Osteocyte (in vitro differentiated cells): ENCODE data around the gene PRRC2A. TPM values are rescaled to one million over a fixed set of nuclear protein-coding genes. Genes with fewer than 3 reads are reported as not detected.

Experiments
- DNase-seq: peaks from one replicate; pipeline ENCODE4 v3.0.0; 2021; ENCODE audit warnings: mixed read lengths; ENCODE audit not compliant: unreplicated experiment; ENCODE audit errors: extremely low spot score
- H3K27ac Mint-ChIP-seq: one replicate; pipeline ENCODE4 v1.8.0; 2021; ENCODE audit warnings: mild to moderate bottlenecking, mixed read lengths; ENCODE audit not compliant: unreplicated experiment
- H3K27me3 Mint-ChIP-seq: one replicate; pipeline ENCODE4 v1.8.0; 2021; ENCODE audit warnings: mixed read lengths; ENCODE audit not compliant: unreplicated experiment
- H3K36me3 Mint-ChIP-seq: one replicate; pipeline ENCODE4 v1.8.0; 2021; ENCODE audit warnings: mixed read lengths; ENCODE audit not compliant: unreplicated experiment
- H3K4me1 Mint-ChIP-seq: one replicate; pipeline ENCODE4 v1.8.0; 2021; ENCODE audit warnings: mixed read lengths; ENCODE audit not compliant: unreplicated experiment
- H3K4me3 Mint-ChIP-seq: one replicate; pipeline ENCODE4 v1.8.0; 2021; ENCODE audit warnings: mild to moderate bottlenecking, moderate library complexity, mixed read lengths; ENCODE audit not compliant: unreplicated experiment
- H3K9me3 Mint-ChIP-seq: one replicate; pipeline ENCODE4 v1.8.0; 2021; ENCODE audit warnings: mixed read lengths; ENCODE audit not compliant: unreplicated experiment
- total RNA-seq: library from RNA; stranded (reverse); gene quantifications from 2 replicates; pipeline ENCODE4 v1.2.1, GENCODE V29; 2021
- TF ChIP-seq, protein P1 (sequence below): fragments of 200-600 bp; sonication (generic); IDR thresholded peaks from 2 replicates; pipeline ENCODE4 v1.5.0; 2021; ENCODE audit warnings: antibody characterized with exemption, mild to moderate bottlenecking, moderate library complexity

The PRRC2A gene
- total RNA-seq, 1 donor from 2014 or later: 205 TPM

DNA sequence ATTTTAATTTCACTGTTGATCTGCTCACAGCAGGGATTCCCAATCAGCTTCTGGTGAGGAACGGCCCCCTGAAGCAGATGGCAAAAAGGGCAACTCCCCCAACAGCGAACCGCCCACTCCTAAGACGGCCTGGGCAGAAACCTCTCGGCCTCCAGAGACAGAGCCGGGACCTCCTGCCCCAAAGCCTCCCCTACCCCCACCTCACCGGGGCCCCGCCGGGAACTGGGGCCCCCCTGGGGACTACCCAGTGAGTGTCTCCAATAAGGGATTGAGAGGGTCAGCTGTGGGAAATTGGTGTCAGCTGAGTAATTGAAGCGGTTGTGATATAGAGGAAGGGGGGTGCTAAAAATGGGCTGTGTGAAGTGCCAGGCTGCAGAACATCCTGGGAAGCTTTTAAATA is 6.4 kb downstream of the PRRC2A start:
- TF ChIP-seq, protein P1, sequence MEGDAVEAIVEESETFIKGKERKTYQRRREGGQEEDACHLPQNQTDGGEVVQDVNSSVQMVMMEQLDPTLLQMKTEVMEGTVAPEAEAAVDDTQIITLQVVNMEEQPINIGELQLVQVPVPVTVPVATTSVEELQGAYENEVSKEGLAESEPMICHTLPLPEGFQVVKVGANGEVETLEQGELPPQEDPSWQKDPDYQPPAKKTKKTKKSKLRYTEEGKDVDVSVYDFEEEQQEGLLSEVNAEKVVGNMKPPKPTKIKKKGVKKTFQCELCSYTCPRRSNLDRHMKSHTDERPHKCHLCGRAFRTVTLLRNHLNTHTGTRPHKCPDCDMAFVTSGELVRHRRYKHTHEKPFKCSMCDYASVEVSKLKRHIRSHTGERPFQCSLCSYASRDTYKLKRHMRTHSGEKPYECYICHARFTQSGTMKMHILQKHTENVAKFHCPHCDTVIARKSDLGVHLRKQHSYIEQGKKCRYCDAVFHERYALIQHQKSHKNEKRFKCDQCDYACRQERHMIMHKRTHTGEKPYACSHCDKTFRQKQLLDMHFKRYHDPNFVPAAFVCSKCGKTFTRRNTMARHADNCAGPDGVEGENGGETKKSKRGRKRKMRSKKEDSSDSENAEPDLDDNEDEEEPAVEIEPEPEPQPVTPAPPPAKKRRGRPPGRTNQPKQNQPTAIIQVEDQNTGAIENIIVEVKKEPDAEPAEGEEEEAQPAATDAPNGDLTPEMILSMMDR: no peak
- H3K27ac Mint-ChIP-seq: no peak overlapping the region
- no peaks in the 10 kb centered on the region for H3K27me3 Mint-ChIP-seq
- peaks cover 10% of the 10 kb centered on the region for H3K4me1 Mint-ChIP-seq
- H3K4me3 Mint-ChIP-seq: no peak overlapping the region
- DNase-seq: no peak
- H3K9me3 Mint-ChIP-seq: no peaks in the 10 kb centered on the region
- peaks cover 63% of the 10 kb centered on the region for H3K36me3 Mint-ChIP-seq

DNA sequence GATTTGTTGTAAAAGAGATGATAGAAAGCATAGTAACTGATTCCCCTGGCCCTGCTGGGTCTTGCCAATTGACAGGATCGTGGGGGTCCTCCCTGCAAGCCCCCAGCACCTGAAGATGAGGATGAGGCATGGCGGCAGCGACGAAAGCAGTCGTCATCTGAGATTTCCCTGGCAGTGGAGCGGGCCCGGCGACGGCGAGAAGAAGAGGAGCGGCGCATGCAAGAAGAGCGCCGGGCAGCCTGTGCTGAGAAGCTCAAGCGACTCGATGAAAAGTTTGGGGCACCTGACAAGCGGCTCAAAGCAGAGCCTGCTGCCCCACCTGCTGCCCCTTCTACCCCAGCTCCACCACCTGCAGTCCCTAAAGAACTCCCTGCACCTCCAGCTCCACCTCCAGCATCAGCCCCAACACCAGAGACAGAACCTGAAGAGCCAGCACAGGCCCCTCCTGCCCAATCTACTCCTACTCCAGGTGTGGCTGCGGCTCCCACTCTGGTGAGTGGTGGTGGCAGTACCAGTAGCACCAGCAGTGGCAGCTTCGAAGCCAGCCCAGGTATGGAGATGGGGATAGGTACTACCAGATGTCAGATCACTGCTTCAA is 7.3 kb downstream of the PRRC2A start:
- H3K36me3 Mint-ChIP-seq: peaks cover 62% of the 10 kb centered on the region
- no peaks in the 10 kb centered on the region for H3K9me3 Mint-ChIP-seq
- DNase-seq: no peak
- H3K27ac Mint-ChIP-seq: no peak overlapping the region
- TF ChIP-seq, protein P1: no peak
- no peak overlapping the region for H3K4me3 Mint-ChIP-seq
- no peaks in the 10 kb centered on the region for H3K27me3 Mint-ChIP-seq
- H3K4me1 Mint-ChIP-seq: peaks cover 2% of the 10 kb centered on the region

DNA sequence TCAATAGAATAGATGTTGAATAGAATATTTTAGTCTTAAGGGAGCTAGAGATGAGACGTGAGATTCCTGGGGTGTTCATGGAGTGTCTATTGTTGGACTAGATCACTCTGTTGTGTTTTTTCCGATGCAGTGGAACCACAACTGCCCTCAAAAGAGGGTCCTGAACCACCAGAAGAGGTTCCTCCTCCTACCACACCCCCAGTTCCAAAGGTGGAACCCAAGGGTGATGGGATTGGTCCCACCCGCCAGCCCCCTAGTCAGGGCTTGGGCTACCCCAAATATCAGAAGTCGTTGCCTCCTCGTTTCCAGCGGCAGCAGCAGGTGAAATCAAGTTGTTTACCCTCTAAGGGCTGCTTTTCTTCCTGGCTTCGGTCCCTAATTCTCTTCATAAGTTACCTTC is 8.5 kb downstream of the PRRC2A start:
- H3K4me3 Mint-ChIP-seq: no peak overlapping the region
- peaks cover 59% of the 10 kb centered on the region for H3K36me3 Mint-ChIP-seq
- no peaks in the 10 kb centered on the region for H3K9me3 Mint-ChIP-seq
- TF ChIP-seq, protein P1: no peak
- DNase-seq: no peak
- H3K4me1 Mint-ChIP-seq: peaks cover 1% of the 10 kb centered on the region
- H3K27ac Mint-ChIP-seq: no peak overlapping the region
- no peaks in the 10 kb centered on the region for H3K27me3 Mint-ChIP-seq

DNA sequence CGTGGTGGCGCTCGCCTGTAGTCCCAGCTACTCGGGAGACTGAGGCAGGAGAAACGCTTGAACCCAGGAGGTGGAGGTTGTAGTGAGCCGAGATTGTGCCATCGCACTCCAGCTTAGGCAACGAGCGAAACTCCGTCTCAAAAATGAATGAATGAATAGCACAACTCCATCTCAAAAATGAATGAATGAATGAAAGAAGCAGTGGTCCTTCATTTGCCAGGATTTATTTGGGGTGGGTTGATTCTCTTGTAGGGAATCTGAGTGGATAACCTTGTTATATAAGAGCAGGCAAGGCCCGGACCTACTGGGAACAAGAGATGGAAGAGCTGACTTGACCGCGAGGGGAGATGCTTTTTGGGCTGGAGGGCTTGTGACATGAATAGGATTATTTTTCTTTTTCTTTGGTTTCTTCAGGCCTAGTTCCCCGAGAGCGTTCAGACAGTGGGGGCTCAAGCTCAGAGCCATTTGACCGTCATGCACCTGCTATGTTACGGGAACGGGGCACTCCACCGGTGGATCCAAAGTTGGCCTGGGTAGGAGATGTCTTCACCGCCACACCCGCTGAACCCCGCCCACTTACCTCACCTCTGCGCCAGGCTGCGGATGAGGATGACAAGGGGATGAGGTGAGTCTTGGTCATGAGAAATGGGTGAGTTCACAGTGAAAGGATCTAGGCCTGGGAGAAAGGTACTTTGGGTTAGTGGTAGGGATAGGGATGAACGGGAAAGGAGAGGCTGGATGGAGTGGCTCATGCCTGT is 9.8 kb downstream of the PRRC2A start:
- H3K4me1 Mint-ChIP-seq: peaks cover 2% of the 10 kb centered on the region
- H3K36me3 Mint-ChIP-seq: peaks cover 56% of the 10 kb centered on the region
- H3K27ac Mint-ChIP-seq: no peak overlapping the region
- no peaks in the 10 kb centered on the region for H3K9me3 Mint-ChIP-seq
- DNase-seq: no peak
- H3K27me3 Mint-ChIP-seq: no peaks in the 10 kb centered on the region
- H3K4me3 Mint-ChIP-seq: no peak overlapping the region
- TF ChIP-seq, protein P1: no peak

DNA sequence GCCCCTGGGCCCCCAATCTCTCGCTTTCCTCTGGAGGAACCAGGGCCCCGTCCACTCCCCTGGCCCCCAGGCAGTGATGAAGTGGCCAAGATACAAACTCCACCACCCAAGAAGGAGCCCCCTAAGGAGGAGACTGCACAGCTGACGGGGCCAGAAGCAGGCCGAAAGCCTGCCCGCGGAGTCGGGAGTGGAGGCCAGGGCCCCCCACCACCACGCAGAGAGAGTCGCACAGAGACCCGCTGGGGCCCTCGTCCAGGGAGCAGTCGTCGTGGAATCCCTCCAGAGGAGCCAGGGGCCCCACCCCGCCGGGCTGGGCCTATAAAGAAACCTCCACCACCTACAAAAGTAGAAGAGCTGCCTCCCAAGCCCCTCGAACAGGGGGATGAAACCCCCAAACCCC is 10.7 kb downstream of the PRRC2A start:
- no peaks in the 10 kb centered on the region for H3K27me3 Mint-ChIP-seq
- DNase-seq: no peak
- H3K4me1 Mint-ChIP-seq: peaks cover 2% of the 10 kb centered on the region
- TF ChIP-seq, protein P1: no peak
- peaks cover 55% of the 10 kb centered on the region for H3K36me3 Mint-ChIP-seq
- no peaks in the 10 kb centered on the region for H3K9me3 Mint-ChIP-seq
- no peak overlapping the region for H3K27ac Mint-ChIP-seq
- no peak overlapping the region for H3K4me3 Mint-ChIP-seq
